A549 (cell line): ENCODE measurements around the gene SLC26A1.

ENCODE experiments used
- CTCF ChIP-seq: fragments of >200 bp; sonication (Bioruptor Twin); formaldehyde crosslinking; IDR thresholded peaks from 3 replicates; pipeline ENCODE4 v1.5.1; 2016
- FOSL2 ChIP-seq, 2 experiments: fragments of 450-650 bp in 1 of 2; fragments of >200 bp in 1 of 2; sonication (Bioruptor Twin) in 1 of 2; formaldehyde crosslinking; IDR thresholded peaks; 2 replicates each; pipeline versions ENCODE4 v1.5.0 to v1.6.1; 2016 to 2020; ENCODE audit warnings: mild to moderate bottlenecking in 1 of 2, moderate library complexity in 1 of 2
- HDAC2 ChIP-seq: fragments of 200-600 bp; sonication (generic); IDR thresholded peaks from 2 replicates; pipeline ENCODE4 v1.6.1; 2016
- NFE2L2 ChIP-seq: fragments of 150-350 bp; conservative IDR thresholded peaks from 2 replicates; pipeline ENCODE4 v1.6.1; 2014; ENCODE audit warnings: low read length
- NR3C1 ChIP-seq: fragments of >200 bp; sonication (Bioruptor Twin); formaldehyde crosslinking; IDR thresholded peaks from 3 replicates; pipeline ENCODE4 v1.6.1; 2017
- REST ChIP-seq: fragments of 200-600 bp; sonication (generic); IDR thresholded peaks from 2 replicates; pipeline ENCODE4 v1.6.1; 2016; ENCODE audit warnings: antibody characterized with exemption, mild to moderate bottlenecking, moderate library complexity

GRCh38 chr4:1012034-1012739, 19.0 kb upstream of the SLC26A1 start:
- TF ChIP-seq REST (no peak), HDAC2 (no peak), NFE2L2 (no peak), CTCF (no peak), NR3C1 (no peak), FOSL2 (IDR thresholded peaks at IDR 0.05) (no peak), FOSL2 (CRISPR knock-in tag; IDR thresholded peaks at IDR 0.05) (no peak)
